ENCODE results near the gene SPDYA.
"Not testable (repeated sequence)": the region's sequence is repeated elsewhere in the genome, so short reads cannot be mapped to it uniquely, and the experiment has no call there.

Gene SPDYA
- total RNA-seq, result 0.17 to 0.48 reads per million in 2 experiments

GRCh38 chr2:28810384-28811285, at the start of gene SPDYA:
Gene SPDYA (plus strand): TSS chr2:28810834. CDS start chr2:28816015, 5,181 bp downstream.
- DNase-seq (ENCODE audit: low read depth), result peak; percentile 70

GRCh38 chr2:28761420-28761819, 49.2 kb upstream of the SPDYA start:
- DNase-seq (ENCODE audit: low read depth), result no peak

GRCh38 chr2:28764909-28765711, 45.5 kb upstream of the SPDYA start:
- no peak for DNase-seq (ENCODE audit: low read depth)

- DNase-seq (ENCODE audit: low read depth), result no peak
Measured at GRCh38 chr2:28766070-28766469, 44.6 kb upstream of the SPDYA start.

GRCh38 chr2:28767337-28767736, 43.3 kb upstream of the SPDYA start:
- DNase-seq (ENCODE audit: low read depth), result no peak

GRCh38 chr2:28768422-28768821, 42.2 kb upstream of the SPDYA start:
- no peak for DNase-seq (ENCODE audit: low read depth)

- DNase-seq (ENCODE audit: low read depth), result no peak
Measured at GRCh38 chr2:28768952-28769351, 41.7 kb upstream of the SPDYA start.

GRCh38 chr2:28772351-28772750, 38.3 kb upstream of the SPDYA start:
- no peak for DNase-seq (ENCODE audit: low read depth)

- DNase-seq (ENCODE audit: low read depth), result no peak
Measured at GRCh38 chr2:28776471-28776870, 34.2 kb upstream of the SPDYA start.

GRCh38 chr2:28778392-28778791, 32.2 kb upstream of the SPDYA start:
- no peak for DNase-seq (ENCODE audit: low read depth)

- DNase-seq (ENCODE audit: low read depth), result no peak
Measured at GRCh38 chr2:28779001-28779400, 31.6 kb upstream of the SPDYA start.

- DNase-seq (ENCODE audit: low read depth), result no peak
Measured at GRCh38 chr2:28780496-28780895, 30.1 kb upstream of the SPDYA start.

- DNase-seq (ENCODE audit: low read depth), result no peak
Measured at GRCh38 chr2:28782423-28782822, 28.2 kb upstream of the SPDYA start.

GRCh38 chr2:28784570-28784969, 26.1 kb upstream of the SPDYA start:
- not testable (repeated sequence) for DNase-seq (ENCODE audit: low read depth)

GRCh38 chr2:28796620-28797019, 14.0 kb upstream of the SPDYA start:
- no peak for DNase-seq (ENCODE audit: low read depth)

GRCh38 chr2:28801726-28802125, 8.9 kb upstream of the SPDYA start:
- DNase-seq (ENCODE audit: low read depth), result no peak

GRCh38 chr2:28802975-28803429, 7.6 kb upstream of the SPDYA start:
- no peak for DNase-seq (ENCODE audit: low read depth)

- DNase-seq (ENCODE audit: low read depth), result no peak
Measured at GRCh38 chr2:28809927-28810326, 707 bp upstream of the SPDYA start.

- no peak for DNase-seq (ENCODE audit: low read depth)
Measured at GRCh38 chr2:28818053-28818452, 7.4 kb downstream of the SPDYA start.

GRCh38 chr2:28821295-28821958, 10.8 kb downstream of the SPDYA start:
- DNase-seq (ENCODE audit: low read depth), result peak; percentile 41

GRCh38 chr2:28822036-28822435, 11.4 kb downstream of the SPDYA start:
- no peak for DNase-seq (ENCODE audit: low read depth)

- no peak for DNase-seq (ENCODE audit: low read depth)
Measured at GRCh38 chr2:28824207-28824606, 13.6 kb downstream of the SPDYA start.
